Astrocyte of the cerebellum (primary cell): ENCODE data around the gene CLASP1.

Experiments
- DNase-seq: peaks from one replicate; pipeline ENCODE4 v3.0.0-alpha.2; 2011; ENCODE audit warnings: low read depth
- H3K4me3 ChIP-seq: 2 replicates; pipeline ENCODE4 v1.5.1; 2011; ENCODE audit warnings: mild to moderate bottlenecking, low read depth, low read length, moderate library complexity
- CTCF ChIP-seq: IDR thresholded peaks from 2 replicates; pipeline ENCODE4 v1.5.1; 2012; ENCODE audit warnings: low read length, low read depth, moderate library complexity, mild to moderate bottlenecking; ENCODE audit errors: missing control alignments
- in situ Hi-C: cut with HindIII; loops from 2 replicates; pipeline ENCODE4 v1.10.0; 2017; ENCODE audit warnings: low sequenced_read_pairs

Gene CLASP1

GRCh38 chr2:121547646-121548045 is 101.6 kb downstream of the CLASP1 start:
- TF ChIP-seq CTCF, result no peak
- DNase-seq, result no peak
- H3K4me3 ChIP-seq, result no peak overlapping the region
- in situ Hi-C loops, result no loop called here

GRCh38 chr2:121545913-121546312 is 103.3 kb downstream of the CLASP1 start:
- DNase-seq, result no peak
- in situ Hi-C loops, result no loop called here
- TF ChIP-seq CTCF, result no peak
- no peak overlapping the region for H3K4me3 ChIP-seq

DNA sequence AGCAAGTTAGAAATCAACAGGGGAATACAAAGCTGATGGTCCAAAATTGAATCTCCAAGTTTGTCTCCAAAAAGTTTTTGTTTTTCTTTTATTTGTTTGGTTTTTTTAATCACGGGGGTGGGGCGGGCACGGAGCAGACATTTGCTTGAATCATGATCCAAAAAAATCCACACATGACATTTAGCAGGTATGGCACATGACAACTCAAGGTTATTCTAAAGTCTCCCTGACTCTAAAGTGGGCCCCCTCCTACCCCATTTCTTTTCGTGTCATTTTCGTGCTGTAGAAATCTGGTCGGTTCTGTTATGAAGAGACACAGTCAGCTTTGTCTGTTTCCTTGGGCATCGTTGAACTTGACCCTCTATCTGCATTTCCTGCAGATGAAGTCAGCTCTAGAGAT is 104.0 kb downstream of the CLASP1 start:
- TF ChIP-seq CTCF, result no peak
- no peak overlapping the region for H3K4me3 ChIP-seq
- no peak for DNase-seq
- in situ Hi-C loops, result no loop called here

GRCh38 chr2:121541495-121541894 is 107.8 kb downstream of the CLASP1 start:
- H3K4me3 ChIP-seq, result no peak overlapping the region
- TF ChIP-seq CTCF, result no peak
- in situ Hi-C loops, result no loop called here
- no peak for DNase-seq

- no peak for DNase-seq
- in situ Hi-C loops, result no loop called here
- no peak overlapping the region for H3K4me3 ChIP-seq
- no peak for TF ChIP-seq CTCF
These were observed 109.4 kb downstream of the CLASP1 start for GRCh38 chr2:121539750-121540469.

- in situ Hi-C loops, result no loop called here
- no peak for TF ChIP-seq CTCF
These were observed 112.3 kb downstream of the CLASP1 start for GRCh38 chr2:121536850-121537557.

More at GRCh38 chr2:121536850-121537557, 112.3 kb downstream of the CLASP1 start:
- no peak overlapping the region for H3K4me3 ChIP-seq
- no peak for DNase-seq
